Effector memory CD4-positive, alpha-beta T cell (primary cell): ENCODE results near the gene OVOL2.
A peak's percentile ranks its signal among the peaks of the same experiment; 100 is the strongest.

Experiments used
- DNase-seq, 3 donors: peaks; one replicate each; pipeline ENCODE4 v3.0.0-alpha.2; 2020
- H3K27ac ChIP-seq: 2 replicates; pipeline ENCODE4 v1.7.0; 2013; ENCODE audit warnings: mild to moderate bottlenecking, low read length, moderate library complexity; ENCODE audit not compliant: insufficient read depth, poor library complexity, severe bottlenecking
- H3K27me3 ChIP-seq: replicated peaks from 2 replicates; pipeline ENCODE4 v1.7.0; 2013; ENCODE audit warnings: mild to moderate bottlenecking, low read length; ENCODE audit not compliant: insufficient read depth, control insufficient read depth, poor library complexity, severe bottlenecking
- H3K36me3 ChIP-seq: 2 replicates; pipeline ENCODE4 v1.7.0; 2013; ENCODE audit warnings: mild to moderate bottlenecking, low read length, moderate library complexity; ENCODE audit not compliant: control insufficient read depth, insufficient read depth
- H3K4me1 ChIP-seq: 2 replicates; pipeline ENCODE4 v1.7.0; 2013; ENCODE audit warnings: low read length, mild to moderate bottlenecking; ENCODE audit not compliant: control insufficient read depth, insufficient read depth, poor library complexity, severe bottlenecking
- H3K4me3 ChIP-seq: 2 replicates; pipeline ENCODE4 v1.7.0; 2013; ENCODE audit warnings: low read length, low read depth, mild to moderate bottlenecking; ENCODE audit not compliant: insufficient read depth, poor library complexity, severe bottlenecking
- H3K9me3 ChIP-seq: 2 replicates; pipeline ENCODE4 v1.7.0; 2013; ENCODE audit warnings: mild to moderate bottlenecking, low read length, moderate library complexity; ENCODE audit not compliant: control insufficient read depth

OVOL2 gene

GRCh38 chr20:18058661-18059467 is 1.1 kb upstream of the OVOL2 start:
- DNase-seq: no peak
- Histone ChIP-seq H3K36me3 (no peaks in the 10 kb centered on the region), H3K27ac (no peak overlapping the region), H3K4me3 (no peak overlapping the region), H3K27me3 (peaks cover 26% of the 10 kb centered on the region), H3K9me3 (no peaks in the 10 kb centered on the region), H3K4me1 (peaks cover 5% of the 10 kb centered on the region)

GRCh38 chr20:18057994-18058349 is 256 bp upstream of the OVOL2 start:
- Histone ChIP-seq H3K27ac (no peak overlapping the region), H3K9me3 (no peaks in the 10 kb centered on the region), H3K27me3 (peaks cover 26% of the 10 kb centered on the region), H3K36me3 (no peaks in the 10 kb centered on the region), H3K4me3 (no peak overlapping the region), H3K4me1 (peaks cover 5% of the 10 kb centered on the region)
- DNase-seq: no peak

- H3K4me3 ChIP-seq: peak overlapping the region; percentile 29
- no peak for DNase-seq
- peaks cover 5% of the 10 kb centered on the region for H3K4me1 ChIP-seq
- H3K27me3 ChIP-seq: peaks cover 26% of the 10 kb centered on the region
- H3K36me3 ChIP-seq: no peaks in the 10 kb centered on the region
- H3K27ac ChIP-seq: no peak overlapping the region
- H3K9me3 ChIP-seq: no peaks in the 10 kb centered on the region
These were observed 1.3 kb downstream of the OVOL2 start for GRCh38 chr20:18056174-18057100.

GRCh38 chr20:18055261-18055660 is 2.5 kb downstream of the OVOL2 start:
- H3K27me3 ChIP-seq: peaks cover 25% of the 10 kb centered on the region
- H3K4me1 ChIP-seq: peaks cover 5% of the 10 kb centered on the region

GRCh38 chr20:18052856-18053255 is 4.9 kb downstream of the OVOL2 start:
- no peaks in the 10 kb centered on the region for H3K9me3 ChIP-seq
- no peak overlapping the region for H3K4me3 ChIP-seq
- no peak for DNase-seq
- H3K27ac ChIP-seq: no peak overlapping the region
- H3K27me3 ChIP-seq: peaks cover 19% of the 10 kb centered on the region
- peaks cover 5% of the 10 kb centered on the region for H3K4me1 ChIP-seq
- H3K36me3 ChIP-seq: no peaks in the 10 kb centered on the region

More at GRCh38 chr20:18055261-18055660, 2.5 kb downstream of the OVOL2 start:
- Histone ChIP-seq H3K9me3 (no peaks in the 10 kb centered on the region), H3K4me3 (no peak overlapping the region), H3K36me3 (no peaks in the 10 kb centered on the region), H3K27ac (no peak overlapping the region)
- no peak for DNase-seq

GRCh38 chr20:18050628-18051027 is 7.1 kb downstream of the OVOL2 start:
- Histone ChIP-seq H3K4me3 (no peak overlapping the region), H3K36me3 (no peaks in the 10 kb centered on the region), H3K27me3 (peaks cover 10% of the 10 kb centered on the region), H3K9me3 (no peaks in the 10 kb centered on the region), H3K27ac (no peak overlapping the region), H3K4me1 (no peaks in the 10 kb centered on the region)
- DNase-seq: no peak

GRCh38 chr20:18048176-18048575 is 9.5 kb downstream of the OVOL2 start:
- Histone ChIP-seq H3K4me1 (no peaks in the 10 kb centered on the region), H3K9me3 (no peaks in the 10 kb centered on the region), H3K27me3 (no peaks in the 10 kb centered on the region), H3K36me3 (no peaks in the 10 kb centered on the region), H3K4me3 (no peak overlapping the region), H3K27ac (no peak overlapping the region)
- no peak for DNase-seq

- Histone ChIP-seq H3K36me3 (no peaks in the 10 kb centered on the region), H3K4me3 (no peak overlapping the region), H3K27ac (no peak overlapping the region)
These were observed 11.2 kb downstream of the OVOL2 start for GRCh38 chr20:18046535-18046934.

GRCh38 chr20:18042229-18042628 is 15.5 kb downstream of the OVOL2 start:
- H3K4me3 ChIP-seq: no peak overlapping the region
- H3K36me3 ChIP-seq: no peaks in the 10 kb centered on the region
- no peak overlapping the region for H3K27ac ChIP-seq
- DNase-seq: no peak
- H3K4me1 ChIP-seq: no peaks in the 10 kb centered on the region
- H3K27me3 ChIP-seq: peaks cover 2% of the 10 kb centered on the region
- H3K9me3 ChIP-seq: no peaks in the 10 kb centered on the region

More at GRCh38 chr20:18046535-18046934, 11.2 kb downstream of the OVOL2 start:
- no peaks in the 10 kb centered on the region for H3K27me3 ChIP-seq
- H3K4me1 ChIP-seq: no peaks in the 10 kb centered on the region
- DNase-seq: no peak
- no peaks in the 10 kb centered on the region for H3K9me3 ChIP-seq

- no peak overlapping the region for H3K27ac ChIP-seq
- H3K36me3 ChIP-seq: no peaks in the 10 kb centered on the region
- peaks cover 3% of the 10 kb centered on the region for H3K27me3 ChIP-seq
- H3K4me1 ChIP-seq: no peaks in the 10 kb centered on the region
- no peak for DNase-seq
- no peaks in the 10 kb centered on the region for H3K9me3 ChIP-seq
- no peak overlapping the region for H3K4me3 ChIP-seq
These were observed 16.3 kb downstream of the OVOL2 start for GRCh38 chr20:18041462-18041861.
